NCI-H524 (cell line): ENCODE data around the gene GNPAT.

Experiments used
- DNase-seq, 2 experiments: peaks; one replicate each; lab custom pipeline; 2025; lab: John Stamatoyannopoulos, UW

GNPAT gene

GRCh38 chr1:231242516-231243198 lies 1.6 kb downstream of the GNPAT start:
- DNase-seq, result no peak

GRCh38 chr1:231248778-231249177 lies 7.8 kb downstream of the GNPAT start:
- DNase-seq, result no peak

DNA sequence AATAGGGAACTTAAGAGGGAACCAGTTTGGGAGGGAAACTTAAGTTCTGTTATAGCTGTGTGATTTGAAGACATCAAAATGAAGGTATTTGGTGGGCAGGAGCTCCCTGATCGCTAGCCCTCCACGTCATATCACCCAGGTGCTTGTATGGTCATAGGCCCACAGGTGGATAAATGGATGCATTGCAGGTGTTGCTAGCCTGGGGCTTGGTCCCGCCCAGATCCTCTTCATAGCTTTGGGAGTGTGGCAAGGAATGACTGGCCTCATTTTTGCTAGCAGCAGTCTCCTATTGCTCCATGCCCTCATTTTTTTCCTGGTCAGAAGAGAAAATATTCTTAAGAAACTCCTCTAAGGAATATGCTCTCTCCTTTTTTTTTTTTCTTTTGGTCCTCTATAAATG lies 11.3 kb downstream of the GNPAT start:
- DNase-seq, result no peak

DNA sequence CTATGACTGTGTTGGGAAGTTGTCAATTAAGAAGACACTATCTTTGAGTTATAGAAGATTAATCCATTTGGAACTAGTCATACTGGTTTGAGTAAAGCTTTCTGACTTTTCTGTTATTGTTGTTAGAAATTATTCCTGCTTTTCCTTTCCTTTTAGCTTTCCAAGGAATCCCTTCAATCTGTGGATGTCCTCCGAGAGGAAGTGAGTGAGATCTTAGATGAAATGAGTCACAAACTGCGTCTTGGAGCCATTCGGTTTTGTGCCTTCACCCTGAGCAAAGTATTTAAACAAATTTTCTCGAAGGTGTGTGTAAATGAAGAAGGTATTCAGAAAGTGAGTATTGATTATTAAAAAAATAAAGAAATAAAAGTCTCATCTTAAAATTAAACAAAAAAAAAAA lies 19.3 kb downstream of the GNPAT start:
- no peak for DNase-seq

DNA sequence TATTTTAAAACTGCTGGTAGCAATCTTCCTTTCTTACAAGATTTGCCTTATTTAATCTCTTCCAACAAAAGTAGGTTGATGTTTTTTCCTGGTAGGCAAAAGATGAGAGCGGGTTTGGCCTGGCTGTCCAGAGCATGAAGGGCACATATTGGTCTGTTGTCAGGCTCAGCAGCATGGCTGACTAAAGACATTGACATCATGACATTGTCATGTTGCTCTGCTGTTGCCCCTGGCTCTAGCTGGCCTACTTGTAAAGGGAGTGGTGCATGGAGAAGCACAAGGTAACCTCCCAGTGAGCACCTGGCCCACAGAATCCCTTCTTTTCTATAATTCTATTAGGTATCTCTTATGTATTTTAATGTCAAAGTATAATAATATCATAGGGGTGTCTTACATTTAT lies 23.6 kb downstream of the GNPAT start:
- no peak for DNase-seq

GRCh38 chr1:231265379-231265778 lies 24.4 kb downstream of the GNPAT start:
- no peak for DNase-seq

DNA sequence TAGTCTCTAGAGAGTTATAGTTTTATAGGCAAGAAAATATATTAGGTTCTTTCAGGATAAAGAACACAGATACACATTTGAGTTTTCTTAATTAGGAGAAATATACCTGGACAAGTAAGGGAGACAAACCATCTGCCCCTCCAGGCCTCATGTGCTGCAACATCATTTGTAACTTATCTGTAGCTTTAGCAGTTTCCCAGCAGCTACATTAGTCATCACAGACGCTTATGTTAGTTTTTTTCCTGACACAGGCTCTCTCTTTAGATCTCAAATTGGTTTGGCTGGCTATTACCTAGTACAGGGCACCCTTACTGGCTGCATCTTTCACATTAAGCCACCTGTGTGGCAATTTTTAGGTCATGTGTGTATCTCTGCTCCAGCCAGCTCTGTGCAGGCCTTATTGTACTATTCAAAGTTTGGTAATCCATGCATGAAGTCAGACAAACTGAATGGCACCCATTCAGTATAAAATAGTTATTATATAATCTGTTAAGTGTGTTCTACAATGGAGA lies 25.9 kb downstream of the GNPAT start:
- no peak for DNase-seq

GRCh38 chr1:231272173-231272572 lies 31.2 kb downstream of the GNPAT start:
- no peak for DNase-seq

DNA sequence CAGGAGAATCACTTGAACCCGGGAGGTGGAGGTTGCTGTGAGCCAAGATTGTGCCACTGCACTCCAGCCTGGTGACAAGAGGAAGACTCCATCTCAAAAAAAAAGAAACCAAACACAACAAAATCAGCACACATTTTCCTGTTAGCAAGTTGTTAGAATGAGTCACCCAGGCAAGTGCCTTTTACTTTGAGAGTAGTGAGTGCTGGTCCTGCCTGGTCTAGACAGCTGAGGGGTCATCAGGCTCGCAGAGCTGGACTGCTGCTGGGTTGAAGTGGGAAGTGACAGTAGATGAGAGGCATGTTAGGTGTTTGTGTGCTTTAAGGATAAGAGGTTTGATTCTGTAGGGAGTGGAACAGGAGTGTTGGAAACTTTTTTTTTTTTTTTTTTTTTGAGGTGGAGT lies 31.9 kb downstream of the GNPAT start:
- DNase-seq, result no peak

DNA sequence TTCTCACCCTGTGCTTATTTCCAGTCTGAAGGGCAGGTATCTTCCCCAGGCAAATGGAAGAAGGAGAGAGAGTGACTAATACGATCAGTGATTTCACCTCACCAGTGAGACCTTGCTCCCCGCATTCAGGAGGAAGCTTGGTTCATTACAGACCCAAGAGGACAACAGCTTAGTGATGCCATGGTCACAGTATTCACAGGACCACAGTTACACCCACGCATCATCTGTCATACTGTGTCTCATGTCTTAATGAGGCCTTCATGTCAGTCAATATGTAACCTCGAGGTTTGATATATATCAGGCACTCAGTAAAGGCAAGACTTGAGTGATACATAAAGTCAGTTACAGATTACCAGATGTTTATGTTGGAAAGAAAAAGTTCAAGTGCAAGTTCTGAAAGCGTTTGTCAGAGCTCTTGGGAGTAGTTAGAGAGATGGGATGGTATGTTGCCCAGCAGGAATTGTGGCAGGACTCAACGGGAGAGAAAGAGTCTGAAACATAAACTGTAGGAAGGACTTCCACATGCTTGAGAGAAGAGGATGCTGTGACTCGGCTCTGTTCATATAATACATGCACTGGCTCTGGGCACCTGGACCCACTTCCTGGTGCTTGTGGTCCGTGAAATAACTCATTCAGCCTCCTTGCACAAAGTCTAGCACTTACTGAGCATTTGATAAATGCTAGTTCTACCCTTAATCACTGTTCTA lies 33.3 kb downstream of the GNPAT start:
- no peak for DNase-seq

- peak in 1 of 2 experiments; percentile 15 for DNase-seq
Measured at GRCh38 chr1:231278100-231278790, 37.2 kb downstream of the GNPAT start.

DNA sequence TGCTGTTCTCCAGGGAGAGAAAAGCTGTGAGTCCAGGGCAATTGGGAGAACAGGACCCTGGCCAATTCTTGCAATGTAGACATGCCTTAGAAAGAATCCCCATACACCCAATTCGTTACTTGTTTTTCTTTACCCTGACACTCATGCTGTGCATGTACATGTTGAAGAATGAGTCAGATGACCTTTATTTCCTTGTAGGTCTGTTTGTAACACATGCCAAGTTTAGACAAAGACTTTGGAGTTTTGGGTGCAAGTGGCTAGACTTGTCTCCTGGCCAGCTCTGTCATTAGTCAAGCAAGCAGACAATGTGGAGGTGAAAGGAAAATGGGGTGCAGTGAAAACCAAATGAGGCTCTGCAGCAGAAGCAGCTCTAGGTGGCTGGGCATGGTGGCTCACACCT lies 38.1 kb downstream of the GNPAT start:
- DNase-seq, result no peak

DNA sequence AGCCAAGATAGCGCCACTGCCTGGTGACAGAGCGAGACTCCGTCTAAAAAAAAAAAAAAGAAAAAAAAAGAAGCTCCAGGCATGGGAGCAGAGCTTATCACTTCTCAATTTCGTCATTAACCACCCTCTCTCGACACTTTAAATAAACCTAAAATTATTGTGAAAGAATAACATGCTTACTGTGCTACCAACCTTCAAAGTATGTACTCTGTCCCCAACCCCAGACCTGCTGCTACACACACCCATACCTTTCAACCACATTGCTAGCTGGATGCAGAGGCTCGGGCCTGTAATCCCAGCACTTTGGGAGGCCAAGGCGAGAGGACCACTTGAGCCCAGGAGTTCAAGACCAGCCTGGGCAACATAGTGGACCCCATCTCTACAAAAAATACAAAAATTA lies 38.7 kb downstream of the GNPAT start:
- DNase-seq, result no peak

DNA sequence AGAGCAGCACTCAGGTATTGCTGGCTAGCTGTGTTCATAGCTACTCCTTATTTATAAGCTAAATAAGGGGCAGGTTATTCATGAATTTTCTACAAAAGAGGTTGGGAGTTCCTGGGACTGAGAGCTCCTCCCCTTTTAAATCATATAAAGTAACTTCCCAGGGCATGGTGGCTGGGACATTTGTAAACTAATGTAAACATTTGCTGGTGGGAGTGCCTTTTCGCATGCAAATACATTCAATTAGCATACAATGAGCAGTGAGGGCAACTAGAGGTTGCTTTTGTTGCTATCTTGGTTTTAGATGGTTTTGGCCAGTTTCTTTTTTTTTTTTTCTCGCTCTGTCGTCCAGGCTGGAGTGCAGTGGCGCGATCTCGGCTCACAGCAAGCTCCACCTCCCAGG lies 43.4 kb downstream of the GNPAT start:
- no peak for DNase-seq

DNA sequence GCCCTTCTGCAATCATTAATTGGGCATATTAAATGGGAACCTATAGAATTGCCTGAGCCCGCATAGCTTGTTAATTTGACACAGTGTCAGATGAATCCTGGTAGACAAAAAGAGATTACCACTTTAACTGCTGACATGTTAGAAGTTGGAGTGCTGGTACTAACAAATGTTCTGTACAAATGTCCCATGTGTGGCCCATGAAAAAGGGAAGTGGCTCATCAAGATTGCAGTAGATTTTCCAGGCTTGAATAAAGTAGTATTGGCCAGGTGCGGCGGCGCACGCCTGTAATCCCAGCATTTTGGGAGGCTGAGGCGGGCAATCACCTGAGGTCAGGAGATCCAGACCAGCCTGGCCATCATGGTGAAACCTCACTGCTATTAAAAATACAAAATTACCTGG lies 45.6 kb downstream of the GNPAT start:
- DNase-seq, result no peak

GRCh38 chr1:231295938-231296337 lies 54.9 kb downstream of the GNPAT start:
- DNase-seq, result peak in 1 of 2 experiments; percentile 12

DNA sequence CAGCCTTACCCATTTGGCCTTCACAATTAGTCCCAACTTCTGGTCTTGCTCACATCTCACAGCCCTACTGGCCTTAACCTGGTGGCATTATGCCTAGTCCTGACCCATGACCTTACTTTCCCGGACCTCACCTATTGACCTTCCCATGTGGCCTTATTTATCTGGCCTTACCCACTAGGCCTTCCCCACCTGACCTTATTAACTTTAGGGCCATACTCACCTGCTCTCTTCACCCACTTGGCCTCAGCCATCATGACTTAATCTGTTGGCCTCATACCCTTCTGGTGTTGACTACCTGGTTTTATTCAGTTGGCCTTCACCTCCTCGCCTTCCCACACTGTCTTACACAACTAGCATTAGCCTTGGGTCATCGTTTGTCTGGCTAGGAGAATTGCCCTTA lies 61.0 kb downstream of the GNPAT start:
- DNase-seq, result no peak

DNA sequence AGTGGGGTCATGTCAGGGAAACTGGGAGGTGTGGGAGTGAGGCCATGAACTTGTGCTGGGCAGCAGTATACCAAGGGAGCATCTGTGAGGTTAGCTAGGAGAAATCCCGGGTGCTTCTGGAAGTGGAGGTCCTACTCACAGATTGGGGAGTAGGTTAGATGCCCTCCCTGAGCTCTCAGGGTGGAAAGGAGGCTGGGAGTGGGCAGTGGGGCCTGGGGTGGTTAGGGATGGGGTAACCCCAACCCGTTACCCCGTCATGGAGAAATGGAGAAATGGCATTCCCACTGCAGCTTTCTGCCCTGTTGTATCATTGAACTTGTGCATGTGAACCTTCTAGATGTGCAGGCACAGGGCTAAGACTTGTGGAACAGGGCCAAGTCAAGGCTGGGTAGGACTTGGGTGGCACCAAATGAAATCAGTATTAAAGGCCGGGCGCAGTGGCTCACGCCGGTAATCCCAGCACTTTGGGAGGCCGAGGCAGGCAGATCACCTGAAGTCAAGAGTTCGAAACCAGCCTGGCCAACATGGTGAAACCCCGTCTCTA lies 69.5 kb downstream of the GNPAT start:
- DNase-seq, result no peak

GRCh38 chr1:231311720-231312431 lies 70.9 kb downstream of the GNPAT start:
- DNase-seq, result peak; percentile 21 to 41

DNA sequence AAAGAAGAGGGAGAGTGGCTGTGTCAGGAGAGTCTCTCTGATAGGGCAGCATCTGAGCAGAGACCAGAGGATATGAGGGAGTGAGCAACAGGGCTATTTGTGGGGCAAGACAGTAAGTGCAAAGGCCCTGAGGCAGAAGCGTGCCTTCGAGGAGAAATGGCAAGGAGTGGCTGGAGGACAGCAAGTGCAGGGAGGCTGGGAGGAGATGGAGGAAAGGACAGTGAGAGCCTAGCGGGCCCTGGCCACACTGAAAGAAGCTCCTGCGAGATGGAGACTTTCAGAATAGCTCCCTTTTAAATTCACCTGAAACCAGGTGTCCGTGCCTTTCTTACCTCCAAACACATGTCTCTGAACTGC lies 71.4 kb downstream of the GNPAT start:
- DNase-seq, result no peak

DNA sequence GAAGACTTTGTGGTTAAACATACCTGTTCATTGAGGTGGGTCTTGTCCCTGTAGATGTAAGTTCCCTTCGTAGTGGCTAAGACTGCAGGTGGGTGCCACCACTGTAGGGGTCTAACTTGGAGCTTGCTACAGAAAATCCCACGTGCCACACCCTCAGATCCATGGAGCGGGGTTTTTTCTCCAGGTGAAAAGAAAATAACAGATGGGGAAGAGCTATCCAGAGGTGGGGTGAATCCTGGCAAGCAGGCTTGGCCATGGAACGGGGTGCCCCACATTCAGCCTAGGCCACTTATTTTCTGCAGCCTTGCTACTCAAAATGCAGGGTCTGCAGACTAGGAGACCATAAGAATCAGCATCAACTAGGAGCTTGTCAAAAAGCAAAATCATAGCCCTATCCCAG lies 72.6 kb downstream of the GNPAT start:
- DNase-seq, result no peak

DNA sequence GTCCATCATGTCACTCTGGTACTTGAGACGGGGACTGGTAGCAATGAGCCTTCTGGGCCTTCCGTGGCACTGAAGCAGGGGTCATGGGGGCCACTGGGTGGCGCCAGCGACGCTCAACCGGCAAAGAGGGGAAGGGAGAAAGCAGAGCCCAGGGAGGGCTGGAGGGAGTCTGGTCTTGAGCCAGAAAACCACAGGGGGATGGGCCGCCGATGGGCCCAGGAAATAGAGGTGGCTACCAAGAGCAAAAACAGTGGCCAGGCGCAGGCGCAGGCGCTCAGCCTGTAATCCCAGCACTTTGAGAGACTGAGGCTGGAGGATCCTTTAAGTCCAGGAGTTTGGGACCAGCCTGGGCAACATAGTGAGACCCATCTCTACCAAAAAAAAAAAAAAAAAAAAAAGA lies 74.9 kb downstream of the GNPAT start:
- peak in 1 of 2 experiments; percentile 48 for DNase-seq
